K562 (cell line): ENCODE data around the gene UBA1. TPM values are rescaled to one million over a fixed set of nuclear protein-coding genes. Genes with fewer than 3 reads are reported as not detected.

Source experiments
- ATAC-seq: fragments of 200-7000 bp; cut with Tn5 transposase; 3 replicates; pipeline ENCODE4 v1.9.1; 2020; ENCODE audit warnings: moderate library complexity
- BruUV-seq: library from RNA; stranded (reverse); fragments of 400-500 nt; replicated peaks from 2 replicates; lab custom pipeline; 2021; lab: Mats Ljungman, UMichigan
- CTCF ChIA-PET: fragments of 300-600 bp; formaldehyde crosslinking; extraction: SDS; loops from one replicate; lab custom pipeline; 2021; ENCODE audit warnings: low intra/inter-chr PET ratio; lab: Yijun Ruan, JAX
- POLR2A ChIA-PET: fragments of 300-600, 350-650 bp; sonication (Branson Sonifier 250); formaldehyde crosslinking; extraction: SDS; loops from one replicate; lab custom pipeline; 2021; ENCODE audit warnings: antibody characterized with exemption, inconsistent platforms; lab: Yijun Ruan, JAX
- DNase-seq, 4 experiments: peaks; one replicate each; pipeline versions ENCODE4 v3.0.0 to v3.0.0-alpha.2; 2011 to 2018; ENCODE audit warnings: low spot score in 3 of 4, mixed read lengths in 3 of 4; ENCODE audit errors: extremely low read depth in 1 of 4
- FAIRE-seq: peaks from 2 replicates; lab custom pipeline; 2011; peaks lifted over from hg19 to GRCh38; lab: Jason Lieb, UNC
- H2AFZ ChIP-seq: 2 replicates; pipeline ENCODE4 v1.6.0; 2011; ENCODE audit warnings: low read depth, low read length, control low read depth, inconsistent platforms
- H3K27ac ChIP-seq: fragments of 200-600 bp; 3 replicates; pipeline ENCODE4 v1.8.0; 2011; ENCODE audit warnings: low read depth, mild to moderate bottlenecking, control low read depth, inconsistent platforms, low read length, moderate library complexity, mixed read lengths; ENCODE audit errors: extremely low read depth
- H3K27me3 ChIP-seq, 2 experiments: fragments of 300-600 bp in 1 of 2; 2 replicates in 1 of 2; 3 replicates in 1 of 2; pipeline versions ENCODE4 v1.6.0 to v1.8.0; 2011; ENCODE audit warnings: inconsistent platforms in 2 of 2, low read length in 2 of 2, mild to moderate bottlenecking in 1 of 2, mixed read lengths in 1 of 2, moderate library complexity in 1 of 2; ENCODE audit not compliant: control insufficient read depth in 2 of 2, insufficient read depth in 2 of 2
- H3K36me3 ChIP-seq: fragments of 300-600 bp; 3 replicates; pipeline ENCODE4 v1.8.0; 2011; ENCODE audit warnings: mild to moderate bottlenecking, low read length, inconsistent platforms; ENCODE audit not compliant: control insufficient read depth, insufficient read depth
- H3K4me1 ChIP-seq, 2 experiments: fragments of 200-600 bp in 1 of 2; replicated peaks in 1 of 2; 2 replicates in 1 of 2; 3 replicates in 1 of 2; pipeline versions ENCODE4 v1.5.1 to v1.8.0; 2011; ENCODE audit warnings: inconsistent platforms in 2 of 2, low read length in 2 of 2, mild to moderate bottlenecking in 1 of 2, mixed read lengths in 1 of 2, moderate library complexity in 1 of 2; ENCODE audit not compliant: control insufficient read depth in 2 of 2, insufficient read depth in 2 of 2
- H3K4me2 ChIP-seq: 2 replicates; pipeline ENCODE4 v1.6.1; 2011; ENCODE audit warnings: low read length, control low read depth, inconsistent platforms, mixed read lengths; ENCODE audit not compliant: insufficient read depth
- H3K4me3 ChIP-seq: fragments of 200-600 bp; sonication (generic), shearing (Covaris generic); 2 replicates; pipeline ENCODE4 v1.5.1; 2016; ENCODE audit warnings: control low read depth, inconsistent platforms
- H3K79me2 ChIP-seq: fragments of 200-600 bp; 3 replicates; pipeline ENCODE4 v1.8.0; 2011; ENCODE audit warnings: low read length, inconsistent platforms; ENCODE audit not compliant: control insufficient read depth, insufficient read depth
- H3K9ac ChIP-seq, 2 experiments: 2 replicates each; pipeline versions ENCODE4 v1.6.0 to v1.6.1; 2011; ENCODE audit warnings: low read depth in 2 of 2, low read length in 2 of 2, control low read depth in 1 of 2, inconsistent platforms in 1 of 2, mild to moderate bottlenecking in 1 of 2, mixed read lengths in 1 of 2; ENCODE audit not compliant: insufficient read depth in 1 of 2
- H3K9me1 ChIP-seq: one replicate; pipeline ENCODE4 v1.6.0; 2011; ENCODE audit warnings: inconsistent platforms, mild to moderate bottlenecking, low read length, moderate library complexity; ENCODE audit not compliant: control insufficient read depth, insufficient read depth
- H3K9me3 ChIP-seq: replicated peaks from 2 replicates; pipeline ENCODE4 v1.5.1; 2011; ENCODE audit warnings: low read depth, low read length, inconsistent platforms; ENCODE audit not compliant: control insufficient read depth, insufficient read depth
- H4K20me1 ChIP-seq: replicated peaks from 2 replicates; pipeline ENCODE4 v1.6.1; 2011; ENCODE audit warnings: low read length, inconsistent platforms, mixed read lengths; ENCODE audit not compliant: control insufficient read depth, insufficient read depth
- POLR2G ChIP-seq: fragments of 200-400 bp; formaldehyde crosslinking; IDR thresholded peaks from 2 replicates; pipeline ENCODE4 v1.6.1; 2017; ENCODE audit warnings: low read depth, mild to moderate bottlenecking, antibody characterized with exemption, low read length, moderate library complexity
- ZNF408 ChIP-seq: fragments of 250-450 bp; sonication (Bioruptor Pico); IDR thresholded peaks from 2 replicates; pipeline ENCODE4 v1.4.0; 2020; ENCODE audit warnings: low read depth, mild to moderate bottlenecking, moderate library complexity
- WGBS: fragments of 100-300 bp; shearing (Covaris generic); methylation state at CpG from one replicate; pipeline ENCODE4 v1.1.6; 2016; ENCODE audit warnings: low coverage, mixed read lengths; ENCODE audit not compliant: insufficient coverage; ENCODE audit errors: missing lambda C conversion rate; 5-methylcytosine and 5-hydroxymethylcytosine counted together
- in situ Hi-C: fragments of 300-500 bp; cut with MboI; formaldehyde crosslinking; loops from 4 replicates; pipeline ENCODE4 v1.15.0; 2018; ENCODE audit warnings: inconsistent platforms, mixed read lengths
- intact Hi-C: fragments of 100-400 bp; cut with micrococcal nuclease; formaldehyde crosslinking; loops from 2 replicates; pipeline ENCODE4 v1.14.2; 2022
- polyA plus RNA-seq, 8 experiments: library from polyadenylated mRNA; depleted of rRNA in 4 of 8; stranded (reverse) in 5 of 8; unstranded in 3 of 8; fragments of >200 nt; fragmentation: Nextera tagmentation in 2 of 8; fragmentation: Illumina TruSeq in 1 of 8; extraction: Ambion mirVana in 2 of 8; extraction: Trizol in 1 of 8; gene quantifications; 2 replicates each; pipeline versions ENCODE4 v1.2.1 to v1.2.3, GENCODE V29; 2011 to 2014; ENCODE audit warnings: inconsistent platforms in 1 of 8, missing spikeins in 1 of 8
- total RNA-seq, 7 experiments: library from RNA; depleted of rRNA in 6 of 7; stranded (reverse); fragments of >200 nt in 6 of 7; fragmentation: Illumina TruSeq in 2 of 7; extraction: Trizol in 2 of 7; gene quantifications; 2 replicates each; pipeline versions ENCODE4 v1.2.1 to v1.2.3, GENCODE V29; 2011 to 2021; ENCODE audit warnings: low replicate concordance in 1 of 7
- TF ChIP-seq, protein P1 (sequence below): sonication (generic); formaldehyde crosslinking; IDR thresholded peaks from 2 replicates; pipeline ENCODE4 v1.8.0; 2022; ENCODE audit warnings: mild to moderate bottlenecking, missing genetic modification reagents

Gene UBA1
- total and polyA plus RNA-seq, 9 of the 15 experiments (the other 6 are each of a cell fraction or from before 2014, with no cell fraction given), result 32.0 to 174 (median 93.6) TPM

DNA sequence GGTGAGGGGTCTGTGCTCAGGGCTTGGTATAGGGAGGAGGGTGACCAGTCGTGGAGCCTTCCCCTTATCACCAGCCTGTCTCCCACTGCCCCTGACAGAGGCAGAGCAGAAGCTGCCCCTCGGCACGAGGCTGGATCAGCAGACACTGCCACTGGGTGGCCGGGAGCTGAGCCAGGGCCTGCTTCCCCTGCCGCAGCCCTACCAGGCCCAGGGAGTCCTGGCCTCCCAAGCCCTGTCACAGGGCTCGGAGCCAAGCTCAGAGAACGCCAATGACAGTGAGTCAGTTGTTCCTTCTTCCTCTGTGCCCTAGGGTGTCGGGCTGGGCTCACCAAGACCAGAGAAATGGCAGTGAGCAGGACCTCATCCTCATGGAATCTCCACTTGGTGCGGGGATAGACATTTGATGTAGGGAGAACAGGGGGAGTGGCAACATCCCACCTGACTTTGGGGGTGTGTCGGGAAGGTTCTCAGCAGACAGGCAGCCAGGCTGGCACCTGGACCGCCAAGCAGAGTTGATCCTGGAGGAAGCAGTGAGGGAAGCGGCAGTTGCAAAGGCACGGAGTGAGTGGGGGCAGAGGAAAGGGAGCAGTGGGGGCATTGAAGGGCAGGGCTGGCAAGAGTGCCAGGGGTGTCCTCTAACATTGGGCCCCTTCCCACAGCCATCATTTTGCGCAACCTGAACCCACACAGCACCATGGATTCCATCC lies 14.3 kb upstream of the UBA1 start (continued):
- TF ChIP-seq, protein P1, sequence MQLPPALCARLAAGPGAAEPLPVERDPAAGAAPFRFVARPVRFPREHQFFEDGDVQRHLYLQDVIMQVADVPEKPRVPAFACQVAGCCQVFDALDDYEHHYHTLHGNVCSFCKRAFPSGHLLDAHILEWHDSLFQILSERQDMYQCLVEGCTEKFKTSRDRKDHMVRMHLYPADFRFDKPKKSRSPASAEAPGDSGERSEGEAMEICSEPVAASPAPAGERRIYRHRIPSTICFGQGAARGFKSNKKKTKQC, result no peak
- TF ChIP-seq, all 486 proteins: peak for 0

DNA sequence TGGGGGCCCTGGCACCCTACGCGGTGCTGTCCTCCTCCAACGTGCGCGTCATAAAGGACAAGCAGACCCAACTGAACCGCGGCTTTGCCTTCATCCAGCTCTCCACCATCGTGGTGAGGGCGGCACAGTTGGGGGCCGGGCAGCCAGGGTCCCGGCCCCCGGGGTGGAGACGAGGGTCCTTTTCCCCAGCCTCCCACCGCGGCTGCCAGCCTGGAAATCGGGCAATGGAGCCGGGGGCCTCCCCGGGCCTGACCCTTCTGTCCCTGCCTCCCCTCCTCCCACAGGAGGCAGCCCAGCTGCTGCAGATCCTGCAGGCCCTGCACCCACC lies 13.7 kb upstream of the UBA1 start:
- H3K4me1 ChIP-seq, result no peaks in the 10 kb centered on the region

More for the DNA sequence above, 13.7 kb upstream of the UBA1 start:
- TF ChIP-seq ZNF408 (CRISPR knock-in tag) (no peak), POLR2G (peak; percentile 54)
- BruUV-seq, result no TSS peak
- H4K20me1 ChIP-seq, result peaks cover 4% of the 10 kb centered on the region; the same call in 1 of the 2 replicates
- no peak overlapping the region for H3K9ac ChIP-seq
- WGBS, result 98% methylated on average over 9 of the region's 18 CpGs
- in situ Hi-C loops, result no loop called here
- no peaks in the 10 kb centered on the region for H3K9me1 ChIP-seq
- ATAC-seq (no peak), DNase-seq (no peak), FAIRE-seq (no peak)
- peaks cover 80% of the 10 kb centered on the region; the same call in 2 of the 3 replicates for H3K36me3 ChIP-seq
- no peak overlapping the region for H2AFZ ChIP-seq
- no peaks in the 10 kb centered on the region for H3K79me2 ChIP-seq
- no peaks in the 10 kb centered on the region for H3K9me3 ChIP-seq
- H3K27me3 ChIP-seq, result no peaks in the 10 kb centered on the region
- POLR2A ChIA-PET, result interaction anchor here (0.9 kb wide), 1 partner anchor 9 kb away, joined by 3 read pairs; no protein-coding TSS in a partner anchor
- H3K4me3 ChIP-seq, result no peak overlapping the region
- H3K4me2 ChIP-seq, result no peak overlapping the region
- H3K27ac ChIP-seq, result no peak overlapping the region
- CTCF ChIA-PET, result no interaction called here
- intact Hi-C loops, result no loop called here
